GM21515 (cell line): Measurements from ENCODE around the gene TCTN2.

ENCODE experiments used
- ATAC-seq: cut with Tn5 transposase; IDR thresholded peaks from one replicate; pipeline ENCODE4 v1.9.1; 2021; ENCODE audit not compliant: unreplicated experiment

The TCTN2 gene

DNA sequence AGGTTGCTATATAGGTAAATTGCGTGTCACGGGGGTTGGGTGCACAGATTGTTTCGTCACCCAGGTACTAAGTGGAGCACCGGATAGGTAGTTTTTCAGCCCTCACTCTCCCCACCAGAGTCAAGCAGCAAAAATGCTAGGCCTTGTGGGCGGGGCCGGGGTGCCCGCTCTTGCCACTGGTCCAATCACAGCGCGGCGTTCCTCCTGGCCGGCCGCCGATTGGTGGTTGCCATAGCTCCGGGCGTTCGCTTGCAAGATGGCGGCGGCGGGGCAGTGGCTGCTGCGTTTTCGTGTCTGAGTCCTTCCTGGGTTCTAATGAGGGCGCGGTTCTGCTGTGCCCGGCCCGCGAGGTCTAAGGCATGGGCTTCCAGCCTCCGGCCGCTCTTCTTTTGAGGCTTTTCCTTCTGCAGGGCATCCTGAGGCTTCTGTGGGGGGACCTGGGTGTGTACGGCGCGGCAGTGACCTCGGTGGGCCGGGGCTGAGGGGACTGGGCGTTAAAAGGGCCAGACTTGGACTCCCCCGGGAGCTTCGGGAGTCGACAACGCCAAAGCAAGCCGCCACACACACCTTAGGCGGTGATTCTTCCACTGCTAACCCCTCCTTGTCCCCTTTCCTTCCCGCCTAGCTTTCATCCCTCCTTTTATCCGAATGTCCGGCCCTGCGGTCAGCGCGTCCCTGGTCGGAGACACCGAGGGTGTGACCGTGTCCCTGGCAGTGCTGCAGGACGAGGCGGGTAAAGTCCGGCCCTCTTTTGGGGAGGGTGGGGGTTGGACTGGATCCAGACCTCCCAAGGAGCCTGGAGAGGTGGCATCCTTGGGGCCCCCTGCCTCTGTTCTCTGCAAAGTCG lies at the start of gene TCTN2:
TCTN2 (plus strand) TSS at position 232 of the 847 bp plus-strand sequence; CDS start at position 360, 128 bp downstream.
- peak; percentile 99 for ATAC-seq

DNA sequence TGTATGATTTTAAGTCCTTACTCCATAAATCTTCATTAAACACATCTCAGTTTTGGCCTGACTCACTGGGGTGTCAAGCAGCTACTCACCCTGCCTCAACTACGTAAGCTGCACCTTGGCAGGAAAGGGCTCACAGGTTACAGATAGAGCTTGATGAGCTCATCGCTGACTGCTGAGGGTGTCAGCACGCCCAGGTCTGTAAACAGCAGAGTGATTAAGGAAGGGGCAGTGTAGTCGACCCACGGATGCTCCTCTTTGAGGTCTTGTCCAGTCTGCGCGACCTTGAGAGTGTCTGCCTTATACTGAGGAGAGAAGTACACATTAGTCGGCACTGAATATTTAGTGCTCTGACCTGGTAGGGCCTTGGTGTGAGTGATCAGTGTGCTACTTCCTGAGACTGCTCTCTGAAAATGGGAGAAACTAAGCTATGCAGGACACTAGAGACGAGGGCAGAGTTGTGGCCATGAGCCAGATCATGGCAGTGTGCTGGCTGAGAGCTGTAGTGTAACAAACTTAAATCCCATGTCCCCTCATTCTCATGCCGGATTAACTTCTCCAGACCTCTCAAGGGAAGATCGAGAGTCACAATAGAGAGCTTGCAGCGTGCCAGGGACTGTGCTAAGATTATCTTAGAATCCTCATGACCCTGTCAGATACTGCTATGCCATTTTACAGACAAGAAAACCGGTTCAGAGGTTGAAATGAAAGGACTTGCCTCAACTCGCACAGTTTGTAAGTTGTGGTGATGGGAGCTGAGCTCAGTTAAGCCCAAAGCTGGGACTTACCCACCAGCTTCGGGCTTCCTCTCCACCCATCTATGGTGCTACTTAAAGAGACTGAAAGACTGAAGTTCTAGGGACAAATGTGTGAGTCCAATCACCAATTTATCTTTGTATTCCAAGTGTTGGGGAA lies 49.0 kb upstream of the TCTN2 start:
- no peak for ATAC-seq

DNA sequence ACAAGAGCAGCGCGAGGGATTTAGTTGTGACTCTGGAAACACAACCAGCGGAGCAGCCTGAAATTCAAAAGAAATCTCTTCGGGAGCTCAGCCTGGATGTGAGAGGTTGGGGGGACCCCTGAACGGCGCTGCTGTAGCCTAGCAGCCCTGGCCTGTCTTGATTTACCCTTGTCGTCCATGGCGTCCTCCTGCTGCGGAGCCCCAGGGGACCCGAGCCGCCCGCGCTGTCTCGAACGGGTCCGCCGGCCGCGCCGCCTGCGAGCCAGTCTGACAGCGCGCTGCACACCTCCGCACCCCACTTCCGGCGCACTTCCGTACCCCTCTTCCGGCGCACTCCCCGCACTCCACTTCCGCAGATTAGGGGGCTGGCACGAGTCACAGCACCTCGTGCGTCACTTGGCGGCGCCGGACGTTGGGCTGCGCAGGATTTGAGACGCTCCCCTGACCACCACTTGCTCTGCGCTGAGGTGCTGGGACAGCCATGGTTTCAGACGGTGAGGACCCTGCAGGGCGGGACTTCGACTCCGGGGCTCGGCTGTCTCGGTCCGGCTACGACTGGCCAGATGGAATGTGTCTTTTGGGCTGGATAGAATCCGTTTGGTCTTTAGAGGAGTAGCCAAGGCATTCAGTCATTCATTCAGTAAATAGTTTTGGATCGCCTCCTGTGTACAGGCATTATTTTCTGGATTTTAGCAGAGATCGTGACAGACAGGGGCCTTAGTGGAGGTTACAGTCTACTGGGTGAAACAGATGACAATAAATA lies 37.4 kb upstream of the TCTN2 start, which contains the start of the genes EIF2B1 and GTF2H3:
EIF2B1 (minus strand) TSS at position 308 of the 763 bp plus-strand sequence; CDS start at position 179, 129 bp downstream.
GTF2H3 (plus strand) TSS at position 451 of the 763 bp plus-strand sequence; CDS start at position 482, 31 bp downstream.
- ATAC-seq, result peak; percentile 92

DNA sequence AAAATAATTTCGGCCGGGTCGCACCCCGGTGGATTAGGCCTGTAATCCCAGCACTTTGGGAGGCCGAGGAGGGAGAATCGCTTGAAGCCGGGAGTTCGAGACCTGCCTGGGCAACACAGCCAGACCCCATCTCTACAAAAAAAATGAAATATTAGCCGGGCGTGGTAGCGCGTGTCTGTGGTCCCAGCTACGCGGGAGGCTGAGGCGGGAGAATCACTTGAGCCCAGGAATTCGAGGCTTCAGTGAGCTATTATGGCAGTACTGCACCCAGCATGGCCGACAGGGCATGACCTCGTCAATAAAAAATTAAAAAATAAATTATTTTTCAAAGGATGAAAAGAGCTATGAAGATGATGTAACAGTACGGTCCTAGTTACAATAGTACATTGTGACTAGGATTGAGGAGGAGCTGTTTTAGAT lies 36.8 kb upstream of the TCTN2 start:
- no peak for ATAC-seq

DNA sequence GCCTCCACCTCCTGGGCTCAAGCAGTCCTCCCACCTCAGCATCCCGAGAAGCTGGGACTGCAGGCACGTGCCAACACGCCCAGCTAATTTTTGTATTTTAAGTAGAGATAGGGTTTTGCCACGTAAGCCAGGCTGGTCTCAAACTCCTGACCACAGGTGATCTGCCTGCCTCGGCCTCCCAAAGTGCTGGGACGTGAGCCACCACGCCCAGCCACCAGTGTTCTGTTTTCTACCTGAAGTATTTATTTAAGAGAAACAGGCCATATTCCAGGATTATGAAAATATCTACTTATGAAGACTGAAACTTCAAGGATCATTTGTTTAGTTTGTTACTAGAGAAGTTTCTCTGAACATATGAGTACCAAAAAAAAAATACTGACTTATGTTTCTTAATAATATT lies 27.0 kb upstream of the TCTN2 start:
- ATAC-seq, result no peak

DNA sequence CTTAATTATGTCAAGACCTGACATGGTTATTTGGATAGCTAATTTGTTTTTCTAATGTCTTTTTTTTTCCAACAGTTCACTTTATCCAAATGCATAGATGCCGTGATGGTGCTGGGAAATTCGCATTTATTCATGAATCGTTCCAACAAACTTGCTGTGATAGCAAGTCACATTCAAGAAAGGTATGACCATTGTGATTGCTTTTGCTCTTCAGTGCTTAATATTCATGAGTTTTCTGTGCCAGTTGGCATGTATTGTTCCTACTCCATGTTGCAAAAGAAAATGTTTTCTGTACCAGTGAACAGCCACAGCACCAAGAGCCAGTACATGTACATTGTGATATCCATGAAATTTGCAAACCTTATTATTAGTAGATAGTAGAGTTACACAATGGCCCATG lies 25.5 kb upstream of the TCTN2 start:
- ATAC-seq, result no peak

DNA sequence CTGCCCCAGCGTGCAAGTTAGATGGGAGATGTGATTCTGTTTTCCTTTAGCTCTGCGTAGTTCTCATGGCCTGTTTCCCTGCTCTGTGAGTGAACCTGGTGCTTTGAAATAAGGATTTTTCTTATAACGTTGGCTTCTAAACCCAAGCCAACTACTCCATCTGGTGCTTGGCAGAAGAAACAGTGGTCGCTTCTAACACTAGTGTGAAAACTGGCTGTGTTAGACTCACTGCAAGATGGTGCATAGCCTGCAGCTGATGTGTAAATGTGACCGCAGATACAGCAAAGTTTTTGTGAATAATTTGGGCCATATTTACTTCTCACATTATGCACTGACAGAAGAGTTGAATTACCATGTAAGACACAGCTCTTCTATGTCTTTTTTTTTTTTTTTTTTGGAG lies 25.0 kb upstream of the TCTN2 start:
- ATAC-seq, result no peak

DNA sequence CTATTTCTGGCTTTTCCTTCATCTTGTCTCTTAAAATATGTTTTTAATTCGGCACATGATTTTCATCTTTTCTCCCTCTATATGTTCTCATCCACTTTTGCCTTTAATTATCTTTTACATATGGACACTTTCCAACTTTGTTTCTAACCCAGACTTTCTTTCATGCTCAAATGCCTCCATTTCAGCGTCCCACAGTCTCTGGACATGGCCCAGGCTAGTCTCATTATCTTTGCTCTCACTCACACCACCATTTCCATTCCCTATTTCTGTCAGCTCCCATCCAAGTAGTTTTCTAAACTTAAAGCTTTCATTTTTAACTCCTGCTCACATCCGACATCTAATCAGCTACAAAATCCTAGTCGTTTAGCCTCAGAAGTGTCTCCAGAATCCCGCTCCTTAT lies 22.5 kb upstream of the TCTN2 start:
- ATAC-seq, result no peak

DNA sequence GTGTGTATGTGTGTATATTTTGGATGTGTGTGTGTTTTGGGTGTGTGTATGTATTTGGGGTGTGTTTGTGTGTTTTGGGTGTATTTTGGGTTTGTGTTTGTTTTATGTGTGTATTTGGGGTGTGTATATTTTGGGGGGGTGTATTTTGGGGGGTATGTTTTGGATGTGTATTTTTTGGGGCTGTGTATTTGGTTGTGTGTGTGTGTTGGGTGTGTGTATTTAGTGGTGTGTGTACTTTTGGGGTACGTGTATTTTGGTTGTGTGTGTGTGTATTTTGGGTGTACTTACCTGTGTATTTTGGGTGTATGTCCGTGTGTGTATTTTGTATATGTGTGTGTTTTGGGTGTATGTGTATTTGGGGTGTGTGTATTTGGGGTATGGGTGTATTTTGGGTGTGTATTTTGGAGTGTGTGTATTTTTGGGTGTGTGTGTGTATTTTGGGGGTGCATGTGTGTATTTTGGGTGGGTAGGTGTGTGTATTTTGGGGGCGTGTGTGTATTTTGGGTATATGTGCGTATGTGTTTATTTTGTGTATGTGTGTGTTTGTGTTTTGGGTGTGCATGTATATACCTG lies 16.7 kb upstream of the TCTN2 start:
- no peak for ATAC-seq

DNA sequence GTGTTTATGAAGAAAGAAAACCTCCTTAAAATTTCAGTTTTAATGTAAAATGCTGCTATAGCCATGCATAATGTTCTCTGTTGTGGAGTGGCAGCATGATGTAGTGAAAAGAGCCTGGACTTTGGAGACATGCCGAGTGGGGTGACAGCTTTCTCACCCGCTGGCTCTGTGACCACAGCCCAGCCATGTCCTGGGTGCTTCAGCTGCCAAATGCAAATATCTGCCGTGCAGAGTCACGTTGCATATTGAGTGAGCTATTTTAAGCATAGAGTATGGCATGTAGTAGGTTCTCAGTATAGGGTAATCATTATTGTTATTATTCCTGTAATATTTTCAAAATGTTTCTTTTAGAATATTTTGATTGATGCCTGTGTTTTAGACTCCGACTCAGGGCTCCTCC lies 15.5 kb upstream of the TCTN2 start:
- peak; percentile 78 for ATAC-seq

DNA sequence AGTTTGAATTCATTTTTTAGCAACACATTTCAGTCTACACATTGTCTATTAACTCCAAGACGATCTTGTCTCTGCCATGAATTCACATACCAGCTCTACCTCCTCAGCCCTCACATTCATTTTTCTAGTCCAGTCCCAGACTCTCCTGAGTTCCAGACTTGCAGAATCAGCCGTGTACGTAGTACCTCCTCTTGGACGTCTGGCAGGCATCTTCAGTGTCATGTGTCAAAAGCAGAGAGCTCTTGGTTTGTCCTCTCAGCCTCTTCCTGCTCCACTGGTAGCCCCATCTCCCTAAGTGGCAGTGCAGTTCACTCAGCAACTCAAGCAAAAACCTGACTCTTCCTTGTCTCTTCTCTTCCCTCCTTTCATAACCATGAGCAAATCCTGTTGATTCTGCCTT lies 14.5 kb upstream of the TCTN2 start:
- no peak for ATAC-seq

DNA sequence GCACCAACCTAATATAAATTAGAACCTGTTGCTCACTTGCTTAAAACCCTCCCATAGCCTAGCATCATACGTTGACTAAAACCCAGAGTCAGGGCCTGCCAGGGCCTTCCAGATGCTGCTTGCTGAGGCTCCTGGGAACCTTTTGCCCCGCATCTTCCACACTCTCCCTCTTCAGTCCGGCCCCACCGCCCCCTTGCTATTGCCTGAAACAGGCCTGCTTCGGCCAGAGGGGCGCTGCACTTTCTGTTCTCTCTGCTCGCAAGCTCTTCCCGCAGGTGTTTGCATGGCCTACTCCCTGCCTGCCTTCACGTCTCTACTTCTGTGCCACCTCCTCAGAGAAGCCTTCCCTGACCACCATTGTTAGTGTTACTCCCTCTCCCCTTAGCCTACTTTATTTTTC lies 13.7 kb upstream of the TCTN2 start:
- no peak for ATAC-seq

DNA sequence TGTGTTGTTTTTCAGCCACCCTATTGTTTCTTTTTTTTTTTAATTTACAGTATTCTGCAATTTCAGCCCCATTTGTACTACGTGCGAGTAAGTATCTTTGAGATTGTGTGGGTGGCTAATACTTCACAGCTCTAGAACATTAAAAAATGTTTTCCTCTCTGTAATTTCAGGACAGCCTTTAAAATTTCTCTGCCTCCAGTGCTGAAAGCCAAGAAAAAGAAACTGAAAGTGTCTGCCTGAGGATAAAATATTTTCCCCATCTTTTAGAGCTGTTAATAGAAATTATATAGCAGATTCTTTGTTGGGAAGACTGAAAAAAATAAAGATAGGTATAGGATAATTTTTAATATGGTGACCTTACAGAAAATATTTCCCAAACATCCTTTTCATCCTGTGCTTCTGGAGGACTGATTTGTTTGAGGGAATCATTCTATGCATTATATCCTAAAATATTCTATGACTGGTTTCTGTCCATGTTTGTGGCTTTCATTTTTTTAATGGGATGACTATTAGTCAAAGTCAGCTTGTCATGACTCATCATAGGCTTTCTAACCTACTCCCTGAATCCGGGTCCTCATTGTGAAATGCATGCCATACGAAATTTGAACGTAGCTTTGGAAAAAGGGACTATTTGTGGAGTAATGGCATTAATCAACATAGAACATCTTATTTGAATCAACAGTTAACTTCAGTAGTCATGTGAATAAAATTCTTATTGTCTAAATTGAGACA lies 10.8 kb upstream of the TCTN2 start:
- ATAC-seq, result no peak

DNA sequence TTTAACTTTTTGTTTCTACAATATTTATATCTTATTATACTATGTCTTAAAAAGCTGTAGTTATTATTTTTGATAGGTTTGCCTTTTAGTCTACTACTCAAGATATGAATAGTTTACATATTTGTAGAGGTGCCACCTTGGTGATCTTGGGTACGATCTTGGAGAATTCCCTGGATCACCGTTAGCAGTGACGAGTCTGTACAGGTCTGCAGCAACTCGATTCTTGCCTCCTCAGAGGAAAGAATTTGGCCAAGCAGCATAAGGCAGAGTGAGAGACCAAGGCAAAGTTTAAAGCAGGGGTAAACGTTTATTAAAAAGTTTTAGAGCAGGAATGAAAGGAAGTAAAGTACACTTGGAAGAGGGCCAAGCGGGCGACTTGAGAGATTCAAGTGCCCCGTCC lies 3.1 kb upstream of the TCTN2 start:
- no peak for ATAC-seq

DNA sequence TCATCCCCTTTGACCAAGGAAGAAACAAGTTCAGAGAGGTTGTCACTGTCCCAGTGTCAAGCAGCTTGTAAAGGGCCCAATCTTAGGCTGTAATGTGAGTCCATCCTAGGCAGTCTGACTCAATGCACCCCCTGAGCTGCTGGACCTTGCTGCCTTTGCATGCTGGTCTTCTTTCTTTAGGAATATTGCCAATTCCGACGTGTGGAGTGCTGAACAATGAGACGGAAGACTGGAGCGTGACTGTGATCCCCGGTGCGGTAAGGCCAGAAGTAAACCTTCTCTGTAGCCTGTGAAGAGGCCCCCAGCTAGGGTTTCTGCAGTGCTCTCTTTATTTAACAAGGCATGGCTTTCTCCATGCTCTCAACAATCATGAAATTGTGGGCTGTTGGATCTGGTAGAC lies 963 bp downstream of the TCTN2 start:
- ATAC-seq, result no peak

DNA sequence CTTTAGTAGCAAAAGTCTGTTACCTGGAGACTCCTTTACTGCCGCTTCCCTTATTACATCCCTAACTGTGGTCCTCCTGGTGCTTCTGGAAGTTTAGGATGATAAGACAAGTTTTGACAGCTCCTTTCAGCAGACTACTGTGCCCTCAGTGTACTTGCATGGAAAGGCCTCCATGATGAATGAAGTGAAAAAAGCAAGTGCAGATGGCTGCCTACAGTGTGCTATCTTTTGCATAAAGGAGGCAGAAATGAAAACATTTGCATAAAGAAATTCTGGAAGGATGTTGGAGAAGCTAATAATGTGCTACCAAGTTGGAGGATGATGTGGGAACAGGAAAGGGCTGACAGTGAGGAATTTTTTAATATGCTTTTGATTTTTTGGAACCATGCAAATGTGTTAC lies 4.5 kb downstream of the TCTN2 start:
- ATAC-seq, result no peak

DNA sequence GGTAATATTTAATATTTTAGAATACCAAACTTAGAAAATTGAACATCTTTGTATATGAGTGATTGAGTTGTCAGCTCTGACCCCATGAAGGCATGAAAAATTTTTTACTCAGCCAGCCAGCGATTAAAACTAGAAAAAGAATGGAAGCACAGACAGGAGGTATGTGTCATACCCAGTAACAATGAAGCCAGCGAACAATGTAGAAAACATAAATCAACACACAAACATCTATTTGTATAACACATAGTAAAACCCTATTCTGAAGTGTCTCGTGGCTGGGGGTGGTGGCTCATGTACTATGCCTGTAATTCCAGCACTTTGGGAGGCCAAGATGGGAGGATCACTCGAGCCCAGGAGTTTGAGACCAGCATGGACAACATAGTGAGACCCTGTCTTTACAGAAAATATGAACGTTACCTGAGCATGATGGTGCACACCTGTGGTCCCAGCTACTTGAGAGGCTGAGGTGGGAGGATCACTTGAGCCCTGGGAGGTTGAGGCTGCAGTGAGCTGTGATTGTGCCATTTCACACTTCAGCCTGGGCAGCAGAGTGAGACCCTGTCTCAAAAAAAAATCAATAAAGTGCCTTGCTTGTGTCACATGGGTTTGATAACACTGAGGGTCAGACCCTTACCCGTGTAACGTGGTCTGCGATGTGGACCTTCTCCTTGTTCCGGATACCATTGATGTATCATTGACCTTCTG lies 5.9 kb downstream of the TCTN2 start:
- ATAC-seq, result no peak

DNA sequence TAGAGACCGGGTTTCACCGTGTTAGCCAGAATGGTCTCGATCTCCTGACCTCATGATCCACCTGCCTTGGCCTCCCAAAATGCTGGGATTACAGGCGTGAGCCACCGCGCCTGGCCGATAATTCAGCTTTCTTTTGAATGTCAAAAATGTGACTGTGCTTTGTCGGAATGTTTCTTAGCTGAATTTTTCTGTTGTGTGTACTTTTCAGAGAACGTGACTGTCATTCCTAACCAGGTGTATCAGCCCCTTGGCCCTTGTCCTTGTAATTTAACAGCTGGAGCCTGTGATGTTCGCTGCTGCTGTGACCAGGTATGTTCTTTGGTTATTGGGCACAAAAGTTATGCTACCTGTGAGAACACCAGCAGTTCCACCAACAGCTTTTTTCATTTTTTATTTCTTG lies 8.1 kb downstream of the TCTN2 start:
- no peak for ATAC-seq

DNA sequence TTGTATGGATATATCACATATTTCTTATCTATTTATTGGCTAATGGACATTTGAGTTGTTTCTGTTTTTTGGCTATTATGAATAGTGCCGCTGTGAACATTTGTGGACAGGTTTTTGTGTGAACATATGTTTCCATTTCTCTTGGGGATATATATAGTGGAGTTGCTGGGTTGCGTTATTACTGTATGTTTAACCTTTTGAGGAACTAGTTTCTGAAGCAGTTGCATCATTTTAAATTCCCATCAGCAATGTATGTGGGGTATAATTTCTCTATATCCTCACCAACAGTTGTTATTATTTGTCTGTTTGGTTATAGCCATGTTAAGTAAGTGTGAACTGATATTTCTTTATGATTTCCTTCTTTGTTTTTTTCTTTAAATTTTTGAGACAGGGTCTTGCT lies 10.7 kb downstream of the TCTN2 start:
- no peak for ATAC-seq
